Mammary epithelial cell (primary cell): ENCODE results near the gene POFUT2.

Experiments used
- EZH2 ChIP-seq: IDR thresholded peaks from 2 replicates; pipeline ENCODE4 v1.6.1; 2012; ENCODE audit warnings: low read length, inconsistent platforms, borderline replicate concordance
- TF ChIP-seq, protein P1 (sequence below), 2 donors: IDR thresholded peaks in 1 of 2; conservative IDR thresholded peaks in 1 of 2; 2 replicates each; pipeline ENCODE4 v1.5.1; 2011 to 2012; ENCODE audit warnings: inconsistent platforms in 2 of 2, low read length in 2 of 2, mild to moderate bottlenecking in 2 of 2, control low read depth in 1 of 2, low read depth in 1 of 2; ENCODE audit not compliant: insufficient read depth in 1 of 2; ENCODE audit errors: extremely low read depth in 1 of 2

DNA sequence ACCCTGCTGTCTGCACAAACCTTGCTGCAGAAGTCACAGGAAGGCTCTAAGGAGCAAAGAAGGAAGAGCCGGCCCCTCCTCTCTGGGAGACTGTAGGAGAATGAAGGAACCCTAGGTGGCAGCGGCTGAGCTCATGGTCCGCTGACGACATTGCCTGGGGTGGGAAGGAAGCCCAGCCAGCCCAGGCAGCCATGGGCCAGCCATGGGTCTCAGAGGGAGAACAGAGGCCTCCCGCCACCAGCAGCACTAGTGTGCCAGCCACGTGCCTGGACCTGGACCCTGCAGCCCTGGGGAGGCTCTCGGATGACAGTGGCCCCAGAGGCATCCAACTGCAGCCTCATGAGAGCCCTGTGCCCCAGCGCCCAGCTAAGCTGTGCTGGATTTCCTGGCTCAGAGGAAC lies 49.2 kb upstream of the POFUT2 start:
- TF ChIP-seq, protein P1, sequence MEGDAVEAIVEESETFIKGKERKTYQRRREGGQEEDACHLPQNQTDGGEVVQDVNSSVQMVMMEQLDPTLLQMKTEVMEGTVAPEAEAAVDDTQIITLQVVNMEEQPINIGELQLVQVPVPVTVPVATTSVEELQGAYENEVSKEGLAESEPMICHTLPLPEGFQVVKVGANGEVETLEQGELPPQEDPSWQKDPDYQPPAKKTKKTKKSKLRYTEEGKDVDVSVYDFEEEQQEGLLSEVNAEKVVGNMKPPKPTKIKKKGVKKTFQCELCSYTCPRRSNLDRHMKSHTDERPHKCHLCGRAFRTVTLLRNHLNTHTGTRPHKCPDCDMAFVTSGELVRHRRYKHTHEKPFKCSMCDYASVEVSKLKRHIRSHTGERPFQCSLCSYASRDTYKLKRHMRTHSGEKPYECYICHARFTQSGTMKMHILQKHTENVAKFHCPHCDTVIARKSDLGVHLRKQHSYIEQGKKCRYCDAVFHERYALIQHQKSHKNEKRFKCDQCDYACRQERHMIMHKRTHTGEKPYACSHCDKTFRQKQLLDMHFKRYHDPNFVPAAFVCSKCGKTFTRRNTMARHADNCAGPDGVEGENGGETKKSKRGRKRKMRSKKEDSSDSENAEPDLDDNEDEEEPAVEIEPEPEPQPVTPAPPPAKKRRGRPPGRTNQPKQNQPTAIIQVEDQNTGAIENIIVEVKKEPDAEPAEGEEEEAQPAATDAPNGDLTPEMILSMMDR (conservative IDR thresholded peaks at IDR 0.05 in 1 of 2, IDR thresholded peaks at IDR 0.05 in 1 of 2; ENCODE audit: extremely low read depth in 1 of 2, insufficient read depth in 1 of 2, low read depth in 1 of 2, low read length in 2 of 2): no peak
- no peak for TF ChIP-seq EZH2
